ENCODE data around the gene NDUFS3.

- TF ChIP-seq POLR2A (IDR thresholded peaks at IDR 0.05) (no peak), EP300 (IDR thresholded peaks at IDR 0.05) (no peak), POLR2AphosphoS5 (IDR thresholded peaks at IDR 0.05) (no peak)
- TF ChIP-seq, protein P1, sequence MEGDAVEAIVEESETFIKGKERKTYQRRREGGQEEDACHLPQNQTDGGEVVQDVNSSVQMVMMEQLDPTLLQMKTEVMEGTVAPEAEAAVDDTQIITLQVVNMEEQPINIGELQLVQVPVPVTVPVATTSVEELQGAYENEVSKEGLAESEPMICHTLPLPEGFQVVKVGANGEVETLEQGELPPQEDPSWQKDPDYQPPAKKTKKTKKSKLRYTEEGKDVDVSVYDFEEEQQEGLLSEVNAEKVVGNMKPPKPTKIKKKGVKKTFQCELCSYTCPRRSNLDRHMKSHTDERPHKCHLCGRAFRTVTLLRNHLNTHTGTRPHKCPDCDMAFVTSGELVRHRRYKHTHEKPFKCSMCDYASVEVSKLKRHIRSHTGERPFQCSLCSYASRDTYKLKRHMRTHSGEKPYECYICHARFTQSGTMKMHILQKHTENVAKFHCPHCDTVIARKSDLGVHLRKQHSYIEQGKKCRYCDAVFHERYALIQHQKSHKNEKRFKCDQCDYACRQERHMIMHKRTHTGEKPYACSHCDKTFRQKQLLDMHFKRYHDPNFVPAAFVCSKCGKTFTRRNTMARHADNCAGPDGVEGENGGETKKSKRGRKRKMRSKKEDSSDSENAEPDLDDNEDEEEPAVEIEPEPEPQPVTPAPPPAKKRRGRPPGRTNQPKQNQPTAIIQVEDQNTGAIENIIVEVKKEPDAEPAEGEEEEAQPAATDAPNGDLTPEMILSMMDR (IDR thresholded peaks at IDR 0.05), result peak; percentile 27 to 82 (median 56)
Measured at GRCh38 chr11:47616726-47617416, 38.0 kb downstream of the NDUFS3 start.
